ENCODE data around the gene ANKRD55. TPM values are rescaled to one million over a fixed set of nuclear protein-coding genes. Genes with fewer than 3 reads are reported as not detected.

ANKRD55 gene
- total and polyA plus RNA-seq, 9 of the 15 experiments (the other 6 are each of a cell fraction or from before 2014, with no cell fraction given) = 3.4 to 10.6 (median 6.5) TPM

GRCh38 chr5:56161927-56162326 is 71.2 kb downstream of the ANKRD55 start (continued):
- TF ChIP-seq ZNF407 (IDR thresholded peaks at IDR 0.05; ENCODE audit: low read depth) (no peak), SMARCE1 (IDR thresholded peaks at IDR 0.05) (peak; percentile 82; the same call in 1 of the 2 replicates), MBD2 (IDR thresholded peaks at IDR 0.05; ENCODE audit: borderline replicate concordance, low read depth) (peak; percentile 50; the same call in 1 of the 2 replicates), ID3 (CRISPR knock-in tag; IDR thresholded peaks at IDR 0.05) (no peak), ID3 (tag; IDR thresholded peaks at IDR 0.05) (peak; percentile 86; the same call in 1 of the 2 replicates), MLLT1 (IDR thresholded peaks at IDR 0.05) (peak in 1 of 2 experiments; percentile 81; a peak in 2 of 4 replicates), NR2C2 (CRISPR knock-in tag; IDR thresholded peaks at IDR 0.05) (no peak), NR2C2 (tag; IDR thresholded peaks at IDR 0.05) (peak; percentile 67), SRSF3 (IDR thresholded peaks at IDR 0.05; ENCODE audit: insufficient read depth, low read length) (no peak), USF1 (CRISPR knock-in tag; IDR thresholded peaks at IDR 0.05) (no peak), RHOXF2B (CRISPR knock-in tag; conservative IDR thresholded peaks at IDR 0.05) (no peak), CUX1 (CRISPR knock-in tag; IDR thresholded peaks at IDR 0.05) (no peak)

Data from K562 (cell line).